KMS-11 (cell line): ENCODE data around the gene BICRA.

ENCODE experiments used
- H2AFZ ChIP-seq: fragments of 200-600 bp; sonication (generic); 2 replicates; pipeline ENCODE4 v1.6.1; 2016; ENCODE audit warnings: antibody characterized with exemption, mixed run types, low read depth
- H3K27ac ChIP-seq: fragments of 200-600 bp; sonication (generic); 2 replicates; pipeline ENCODE4 v1.6.1; 2016; ENCODE audit warnings: mild to moderate bottlenecking, mixed run types
- H3K27me3 ChIP-seq: fragments of 200-600 bp; sonication (generic); 2 replicates; pipeline ENCODE4 v1.6.1; 2017; ENCODE audit warnings: mild to moderate bottlenecking, low read depth, mixed run types, moderate library complexity; ENCODE audit not compliant: insufficient read depth
- H3K36me3 ChIP-seq: fragments of 200-600 bp; sonication (generic); 2 replicates; pipeline ENCODE4 v1.6.1; 2017; ENCODE audit warnings: mild to moderate bottlenecking, mixed run types; ENCODE audit not compliant: insufficient read depth
- H3K4me1 ChIP-seq: fragments of 200-600 bp; sonication (generic); 2 replicates; pipeline ENCODE4 v1.6.1; 2016; ENCODE audit warnings: mild to moderate bottlenecking, low read depth, mixed run types; ENCODE audit not compliant: poor library complexity, severe bottlenecking
- H3K4me2 ChIP-seq: fragments of 200-600 bp; sonication (generic); 2 replicates; pipeline ENCODE4 v1.7.0; 2016; ENCODE audit warnings: mild to moderate bottlenecking, mixed run types
- H3K4me3 ChIP-seq: fragments of 200-600 bp; sonication (generic); IDR thresholded peaks from 2 replicates; pipeline ENCODE4 v1.6.1; 2017; ENCODE audit warnings: low read depth, low read length, mixed read lengths; ENCODE audit not compliant: insufficient read depth
- H3K79me2 ChIP-seq: fragments of 200-600 bp; sonication (generic); 2 replicates; pipeline ENCODE4 v1.6.1; 2016; ENCODE audit warnings: low read depth, mixed run types; ENCODE audit not compliant: insufficient read depth
- H3K9ac ChIP-seq: fragments of 200-600 bp; sonication (generic); 2 replicates; pipeline ENCODE4 v1.6.1; 2016; ENCODE audit warnings: mild to moderate bottlenecking, mixed run types
- H4K20me1 ChIP-seq: fragments of 200-600 bp; sonication (generic); 2 replicates; pipeline ENCODE4 v1.6.1; 2016; ENCODE audit warnings: mild to moderate bottlenecking, mixed run types; ENCODE audit not compliant: insufficient read depth
- CTCF ChIP-seq: fragments of 200-600 bp; sonication (generic); conservative IDR thresholded peaks from 2 replicates; pipeline ENCODE4 v1.6.1; 2017; ENCODE audit warnings: low read depth, mild to moderate bottlenecking, antibody characterized with exemption, low read length, moderate library complexity, mixed read lengths

BICRA gene

DNA sequence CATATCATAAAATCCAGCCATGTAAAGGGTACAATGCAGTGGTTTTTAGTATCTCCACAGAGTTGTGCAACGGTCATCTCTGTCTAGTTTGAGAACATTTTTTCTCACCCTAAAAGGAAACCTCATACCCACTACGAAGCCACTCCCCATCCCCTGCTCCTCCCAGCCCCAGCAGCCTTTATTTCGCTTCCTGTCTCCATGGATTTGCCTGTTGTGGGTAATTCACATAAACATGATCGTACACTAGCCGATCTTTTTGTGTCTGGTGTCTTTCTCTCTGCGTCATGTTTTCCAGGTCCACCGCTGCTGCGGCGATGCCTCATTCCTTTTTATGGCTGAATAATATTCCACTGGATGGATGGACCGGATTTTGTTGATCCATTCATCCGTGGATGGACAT, 28.6 kb downstream of the BICRA start:
- H4K20me1 ChIP-seq: 0 out of 2 replicates have a peak, but pooled peaks cover 5% of the 10 kb centered on the region
- no peaks in the 10 kb centered on the region for H3K4me1 ChIP-seq
- no peaks in the 10 kb centered on the region for H3K36me3 ChIP-seq
- no peak overlapping the region for H3K9ac ChIP-seq
- H3K27ac ChIP-seq: no peak overlapping the region
- no peak overlapping the region for H2AFZ ChIP-seq
- TF ChIP-seq CTCF: no peak
- H3K79me2 ChIP-seq: peaks cover 5% of the 10 kb centered on the region; the same call in 1 of the 2 replicates
- no peaks in the 10 kb centered on the region for H3K27me3 ChIP-seq
- H3K4me2 ChIP-seq: no peak overlapping the region
- H3K4me3 ChIP-seq: no peak overlapping the region

GRCh38 chr19:47641891-47642485, 33.1 kb downstream of the BICRA start:
- no peak for TF ChIP-seq CTCF

GRCh38 chr19:47643281-47643680, 34.3 kb downstream of the BICRA start:
- Histone ChIP-seq H3K27me3 (no peaks in the 10 kb centered on the region), H3K79me2 (no peaks in the 10 kb centered on the region; the same call in 1 of the 2 replicates), H3K4me3 (no peak overlapping the region), H3K27ac (no peak overlapping the region), H3K9ac (no peak overlapping the region), H2AFZ (no peak overlapping the region), H3K4me1 (no peaks in the 10 kb centered on the region), H4K20me1 (0 out of 2 replicates have a peak, but pooled peaks cover 5% of the 10 kb centered on the region), H3K36me3 (no peaks in the 10 kb centered on the region), H3K4me2 (no peak overlapping the region)
- TF ChIP-seq CTCF: no peak

More at GRCh38 chr19:47641891-47642485, 33.1 kb downstream of the BICRA start:
- Histone ChIP-seq H3K27me3 (no peaks in the 10 kb centered on the region), H3K4me1 (no peaks in the 10 kb centered on the region), H3K36me3 (no peaks in the 10 kb centered on the region), H2AFZ (no peak overlapping the region), H3K9ac (no peak overlapping the region), H3K27ac (no peak overlapping the region), H4K20me1 (0 out of 2 replicates have a peak, but pooled peaks cover 5% of the 10 kb centered on the region), H3K79me2 (no peaks in the 10 kb centered on the region), H3K4me3 (no peak overlapping the region), H3K4me2 (no peak overlapping the region)

DNA sequence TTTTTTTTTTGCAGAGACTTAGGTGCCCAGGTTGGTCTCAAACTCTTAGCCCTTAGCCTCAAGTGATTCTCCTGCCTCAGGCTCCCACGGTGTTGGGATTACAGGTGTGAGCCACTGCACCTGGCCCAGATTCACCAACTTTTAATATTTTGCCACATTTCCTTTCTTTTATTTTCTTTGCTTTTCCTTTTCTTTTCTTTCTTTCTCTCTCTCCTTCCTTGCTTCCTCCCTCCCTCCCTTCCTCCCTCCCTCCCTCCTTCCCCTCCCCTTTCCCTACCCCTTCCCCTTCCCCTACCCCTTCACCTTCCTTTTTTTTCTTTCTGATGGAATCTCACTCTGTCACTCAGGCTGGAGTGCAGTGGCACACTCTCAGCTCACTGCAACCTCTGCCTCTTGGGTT, 35.3 kb downstream of the BICRA start:
- no peak overlapping the region for H3K4me2 ChIP-seq
- no peaks in the 10 kb centered on the region for H3K27me3 ChIP-seq
- no peak overlapping the region for H3K27ac ChIP-seq
- TF ChIP-seq CTCF: no peak
- no peak overlapping the region for H3K9ac ChIP-seq
- no peak overlapping the region for H3K4me3 ChIP-seq
- H3K79me2 ChIP-seq: no peaks in the 10 kb centered on the region; the same call in 1 of the 2 replicates
- no peaks in the 10 kb centered on the region for H3K36me3 ChIP-seq
- H2AFZ ChIP-seq: no peak overlapping the region
- H3K4me1 ChIP-seq: no peaks in the 10 kb centered on the region
- H4K20me1 ChIP-seq: 0 out of 2 replicates have a peak, but pooled peaks cover 5% of the 10 kb centered on the region
